ENCODE measurements around the gene FUZ. TPM values are rescaled to one million over a fixed set of nuclear protein-coding genes. Genes with fewer than 3 reads are reported as not detected.

FUZ gene
- total RNA-seq, 1 experiment from 2014 or later: 1.1 TPM

DNA sequence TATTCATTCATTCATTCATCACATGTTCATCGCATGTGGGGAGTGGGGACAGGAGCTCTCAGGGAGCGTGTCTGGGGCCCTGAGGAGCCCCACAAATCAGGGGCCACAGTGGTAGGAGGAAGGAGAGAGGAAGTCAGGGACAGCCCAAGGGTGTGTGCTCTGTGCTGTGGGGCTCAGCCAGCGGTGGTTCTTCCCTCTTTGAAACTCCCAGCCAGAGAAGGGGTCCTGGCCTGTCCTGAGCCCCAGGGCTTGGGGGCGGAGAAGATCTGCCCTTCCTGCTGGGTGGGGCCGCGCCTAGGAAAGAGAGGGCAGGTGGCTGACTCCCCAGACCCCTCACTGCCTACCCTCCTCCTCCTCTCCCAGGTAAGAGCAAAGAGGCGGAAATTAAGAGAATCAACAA is 31.7 kb downstream of the FUZ start:
- CTCF ChIA-PET: no interaction called here
- H3K4me2 ChIP-seq (ENCODE audit: low read length): no peak overlapping the region
- peaks cover 2 to 10% of the 10 kb centered on the region in 2 experiments; a peak in 2 of 4 replicates for H3K36me3 ChIP-seq (ENCODE audit: control insufficient read depth in 1 of 2, insufficient read depth in 2 of 2, low read length in 2 of 2)
- peaks cover 6 to 14% of the 10 kb centered on the region in 2 experiments for H3K4me1 ChIP-seq (ENCODE audit: control insufficient read depth in 1 of 2, insufficient read depth in 2 of 2, low read length in 2 of 2)
- no peak for DNase-seq (ENCODE audit: low read depth, low spot score)
- no peak overlapping the region for H3K27ac ChIP-seq (ENCODE audit: low read depth, low read length)
- BruUV-seq (replicated peaks): no TSS peak
- H2AFZ ChIP-seq (ENCODE audit: low read depth, low read length, poor library complexity, severe bottlenecking): no peak overlapping the region
- H3K79me2 ChIP-seq (ENCODE audit: insufficient read depth, low read length): no peaks in the 10 kb centered on the region
- 0 out of 2 replicates have a peak, but pooled peaks have one; percentile 9 for ATAC-seq
- no peaks in the 10 kb centered on the region for H3K9me2 ChIP-seq (ENCODE audit: insufficient read depth)
- no peak overlapping the region for H3K4me3 ChIP-seq (replicated peaks in 1 of 2; ENCODE audit: low read depth in 1 of 2, low read length in 2 of 2)
- no peaks in the 10 kb centered on the region for H3K9me3 ChIP-seq (ENCODE audit: control insufficient read depth in 1 of 2, insufficient read depth in 1 of 2, low read depth in 1 of 2, low read length in 2 of 2)
- no peaks in the 10 kb centered on the region for H3K27me3 ChIP-seq (ENCODE audit: insufficient read depth, low read length)
- POLR2A ChIA-PET: no interaction called here
- H4K20me1 ChIP-seq (ENCODE audit: insufficient read depth): no peaks in the 10 kb centered on the region
- no peak overlapping the region for H3K9ac ChIP-seq (ENCODE audit: low read length)
- RAD21 ChIA-PET (ENCODE audit: low non-redundant PET in 1 of 2, low total read pairs in 2 of 2, uncharacterized antibody in 2 of 2, unreplicated experiment in 2 of 2): no interaction called here
- intact Hi-C loops (cut with micrococcal nuclease): no loop called here
- TF ChIP-seq, protein P1, sequence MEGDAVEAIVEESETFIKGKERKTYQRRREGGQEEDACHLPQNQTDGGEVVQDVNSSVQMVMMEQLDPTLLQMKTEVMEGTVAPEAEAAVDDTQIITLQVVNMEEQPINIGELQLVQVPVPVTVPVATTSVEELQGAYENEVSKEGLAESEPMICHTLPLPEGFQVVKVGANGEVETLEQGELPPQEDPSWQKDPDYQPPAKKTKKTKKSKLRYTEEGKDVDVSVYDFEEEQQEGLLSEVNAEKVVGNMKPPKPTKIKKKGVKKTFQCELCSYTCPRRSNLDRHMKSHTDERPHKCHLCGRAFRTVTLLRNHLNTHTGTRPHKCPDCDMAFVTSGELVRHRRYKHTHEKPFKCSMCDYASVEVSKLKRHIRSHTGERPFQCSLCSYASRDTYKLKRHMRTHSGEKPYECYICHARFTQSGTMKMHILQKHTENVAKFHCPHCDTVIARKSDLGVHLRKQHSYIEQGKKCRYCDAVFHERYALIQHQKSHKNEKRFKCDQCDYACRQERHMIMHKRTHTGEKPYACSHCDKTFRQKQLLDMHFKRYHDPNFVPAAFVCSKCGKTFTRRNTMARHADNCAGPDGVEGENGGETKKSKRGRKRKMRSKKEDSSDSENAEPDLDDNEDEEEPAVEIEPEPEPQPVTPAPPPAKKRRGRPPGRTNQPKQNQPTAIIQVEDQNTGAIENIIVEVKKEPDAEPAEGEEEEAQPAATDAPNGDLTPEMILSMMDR (IDR thresholded peaks at IDR 0.05 in 2 of 3, conservative IDR thresholded peaks at IDR 0.05 in 1 of 3; ENCODE audit: borderline replicate concordance in 1 of 3, insufficient read depth in 1 of 3, low read depth in 2 of 3, low read length in 2 of 3): no peak
- TF ChIP-seq SIN3A (IDR thresholded peaks at IDR 0.05; ENCODE audit: low read depth): no peak
- no peak for TF ChIP-seq POLR2AphosphoS5 (IDR thresholded peaks at IDR 0.05; ENCODE audit: low read depth, low read length)

- no peaks in the 10 kb centered on the region for H3K9me2 ChIP-seq (ENCODE audit: insufficient read depth)
- no peak overlapping the region for H3K27ac ChIP-seq (ENCODE audit: low read depth, low read length)
- ATAC-seq (0 out of 2 replicates have a peak, but pooled peaks have one; percentile 20), DNase-seq (ENCODE audit: low read depth, low spot score) (no peak)
- TF ChIP-seq POLR2A (IDR thresholded peaks at IDR 0.05; ENCODE audit: borderline replicate concordance, extremely low read depth, insufficient read depth, insufficient read length) (no peak), SRF (IDR thresholded peaks at IDR 0.05; ENCODE audit: low read depth) (no peak)
- H3K36me3 ChIP-seq (ENCODE audit: control insufficient read depth in 1 of 2, insufficient read depth in 2 of 2, low read length in 2 of 2): peaks cover 2 to 10% of the 10 kb centered on the region in 2 experiments; a peak in 2 of 4 replicates
- RAD21 ChIA-PET (ENCODE audit: low non-redundant PET in 1 of 2, low total read pairs in 2 of 2, uncharacterized antibody in 2 of 2, unreplicated experiment in 2 of 2): no interaction called here
- H3K4me2 ChIP-seq (ENCODE audit: low read length): no peak overlapping the region
- intact Hi-C loops (cut with micrococcal nuclease): no loop called here
- no peaks in the 10 kb centered on the region for H3K27me3 ChIP-seq (ENCODE audit: insufficient read depth, low read length)
- H3K4me1 ChIP-seq (ENCODE audit: control insufficient read depth in 1 of 2, insufficient read depth in 2 of 2, low read length in 2 of 2): peaks cover under 1 to 9% of the 10 kb centered on the region in 2 experiments
- no peak overlapping the region for H3K4me3 ChIP-seq (replicated peaks in 1 of 2; ENCODE audit: low read depth in 1 of 2, low read length in 2 of 2)
- H4K20me1 ChIP-seq (ENCODE audit: insufficient read depth): no peaks in the 10 kb centered on the region
- POLR2A ChIA-PET: no interaction called here
- BruUV-seq (replicated peaks): no TSS peak
- no peak overlapping the region for H3K9ac ChIP-seq (ENCODE audit: low read length)
- H2AFZ ChIP-seq (ENCODE audit: low read depth, low read length, poor library complexity, severe bottlenecking): no peak overlapping the region
- H3K79me2 ChIP-seq (ENCODE audit: insufficient read depth, low read length): no peaks in the 10 kb centered on the region; the same call in 1 of the 2 replicates
- no peaks in the 10 kb centered on the region for H3K9me3 ChIP-seq (ENCODE audit: control insufficient read depth in 1 of 2, insufficient read depth in 1 of 2, low read depth in 1 of 2, low read length in 2 of 2)
- CTCF ChIA-PET: no interaction called here
These were observed 32.2 kb downstream of the FUZ start for GRCh38 chr19:49780861-49781260.

Measured in HCT116 (cell line).